GM18502 (cell line): ENCODE measurements around the gene GABRA6.

ENCODE experiments used
- ATAC-seq: cut with Tn5 transposase; IDR thresholded peaks from one replicate; pipeline ENCODE4 v1.9.1; 2021; ENCODE audit warnings: mild to moderate bottlenecking; ENCODE audit not compliant: unreplicated experiment, poor library complexity

GABRA6 gene

GRCh38 chr5:161745392-161745791 lies 59.9 kb downstream of the GABRA6 start:
- ATAC-seq: no peak

DNA sequence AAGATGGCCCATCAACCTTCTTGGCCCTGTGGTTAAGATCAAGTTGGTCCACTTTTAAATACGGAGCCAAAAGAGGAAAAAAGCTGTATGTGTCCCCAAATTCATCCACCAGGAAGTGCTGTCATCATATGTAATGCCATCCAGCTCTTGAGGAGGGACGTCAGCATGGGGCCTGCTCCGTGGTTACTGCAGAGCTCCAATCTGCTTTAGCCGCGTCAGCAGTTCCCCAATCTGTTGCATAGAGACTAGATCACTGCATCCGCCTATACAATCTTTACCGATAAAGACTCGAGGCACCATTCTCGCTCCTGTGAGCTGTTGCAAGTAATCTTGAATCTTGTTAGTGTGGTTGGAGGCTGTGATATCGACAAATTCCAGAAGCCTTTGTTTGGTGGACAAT lies 65.7 kb downstream of the GABRA6 start:
- ATAC-seq: no peak
